Measurements from ENCODE around the gene DPH5. TPM values are rescaled to one million over a fixed set of nuclear protein-coding genes. Genes with fewer than 3 reads are reported as not detected.

Gene DPH5
- total and polyA plus RNA-seq, 10 of the 15 experiments (the other 5 are each of a cell fraction or from before 2014, with no cell fraction given): 44.1 to 95.7 (median 66.4) TPM

- Histone ChIP-seq H3K4me2 (ENCODE audit: control insufficient read depth, insufficient read depth) (no peak overlapping the region), H3K4me3 (no peak overlapping the region), H3K79me2 (ENCODE audit: control insufficient read depth, insufficient read depth, low read length) (no peaks in the 10 kb centered on the region), H3K27ac (ENCODE audit: control insufficient read depth, insufficient read depth) (no peak overlapping the region), H3K4me1 (ENCODE audit: control insufficient read depth, insufficient read depth, low read length) (no peaks in the 10 kb centered on the region), H4K20me1 (ENCODE audit: control insufficient read depth, insufficient read depth) (no peaks in the 10 kb centered on the region), H3K9ac (ENCODE audit: control insufficient read depth, insufficient read depth, low read length) (no peak overlapping the region), H3K36me3 (ENCODE audit: control insufficient read depth in 2 of 2, insufficient read depth in 2 of 2, low read length in 1 of 2) (peaks cover 4 to 14% of the 10 kb centered on the region in 2 experiments), H2AFZ (ENCODE audit: control insufficient read depth, low read depth, low read length) (no peak overlapping the region), H3K27me3 (replicated peaks in 1 of 2; ENCODE audit: control insufficient read depth in 2 of 2, insufficient read depth in 2 of 2, low read length in 1 of 2) (no peaks in the 10 kb centered on the region), H3K9me3 (replicated peaks; ENCODE audit: control insufficient read depth, insufficient read depth, low read length) (no peaks in the 10 kb centered on the region)
- ChIA-PET SMC1A (ENCODE audit: uncharacterized antibody, unreplicated experiment) (interaction anchor here (0.7 kb wide), 1 partner anchor 42 kb away, joined by 3 read pairs; no protein-coding TSS in a partner anchor), POLR2A (no interaction called here), RAD21 (ENCODE audit: unreplicated experiment) (no interaction called here), CTCF (no interaction called here)
- DNase-seq (ENCODE audit: low read depth, low spot score) (no peak), ATAC-seq (no peak), FAIRE-seq (no peak)
- in situ Hi-C loops (cut with MboI) (no loop called here), intact Hi-C loops (cut with micrococcal nuclease; ENCODE audit: unreplicated experiment) (no loop called here)
- BruUV-seq (replicated peaks): no TSS peak
- TF ChIP-seq TAF1 (IDR thresholded peaks at IDR 0.05; ENCODE audit: borderline replicate concordance, low read depth, low read length) (no peak), CBFB (IDR thresholded peaks at IDR 0.05; ENCODE audit: low read depth) (no peak), YBX1 (IDR thresholded peaks at IDR 0.05) (no peak), ZBTB40 (IDR thresholded peaks at IDR 0.05; ENCODE audit: borderline replicate concordance) (no peak), TARDBP (IDR thresholded peaks at IDR 0.05; ENCODE audit: borderline replicate concordance) (no peak), ZNF207 (IDR thresholded peaks at IDR 0.05; ENCODE audit: borderline replicate concordance) (no peak), RAD51 (IDR thresholded peaks at IDR 0.05) (no peak), BCL11A (IDR thresholded peaks at IDR 0.05; ENCODE audit: low read depth, low read length) (no peak), KDM1A (IDR thresholded peaks at IDR 0.05; ENCODE audit: borderline replicate concordance) (no peak), SREBF1 (IDR thresholded peaks at IDR 0.05; ENCODE audit: low read length) (no peak)
- TF ChIP-seq, protein P1, sequence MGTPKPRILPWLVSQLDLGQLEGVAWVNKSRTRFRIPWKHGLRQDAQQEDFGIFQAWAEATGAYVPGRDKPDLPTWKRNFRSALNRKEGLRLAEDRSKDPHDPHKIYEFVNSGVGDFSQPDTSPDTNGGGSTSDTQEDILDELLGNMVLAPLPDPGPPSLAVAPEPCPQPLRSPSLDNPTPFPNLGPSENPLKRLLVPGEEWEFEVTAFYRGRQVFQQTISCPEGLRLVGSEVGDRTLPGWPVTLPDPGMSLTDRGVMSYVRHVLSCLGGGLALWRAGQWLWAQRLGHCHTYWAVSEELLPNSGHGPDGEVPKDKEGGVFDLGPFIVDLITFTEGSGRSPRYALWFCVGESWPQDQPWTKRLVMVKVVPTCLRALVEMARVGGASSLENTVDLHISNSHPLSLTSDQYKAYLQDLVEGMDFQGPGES (IDR thresholded peaks at IDR 0.05): no peak
- WGBS (ENCODE audit: insufficient coverage, insufficient replicate concordance, low lambda C conversion rate, missing lambda C conversion rate): 96% methylated on average over 1 of the region's 1 CpG
Measured at GRCh38 chr1:100971021-100971420, 54.6 kb downstream of the DPH5 start.

Measured in GM12878 (cell line).